ENCODE results near the gene LCN15.
"Not testable (repeated sequence)": the region's sequence is repeated elsewhere in the genome, so short reads cannot be mapped to it uniquely, and the experiment has no call there.

- not testable (repeated sequence) for TF ChIP-seq EZH2phosphoT487, CTCF (IDR thresholded peaks at IDR 0.05)
These were observed 22.7 kb upstream of the LCN15 start for GRCh38 chr9:136786983-136787382.
